Retinal pigment epithelial cell (primary cell): ENCODE measurements around the gene BBOX1.
A peak's percentile ranks its signal among the peaks of the same experiment; 100 is the strongest.

Source experiments
- DNase-seq: peaks from one replicate; pipeline ENCODE4 v3.0.0-alpha.2; 2010; ENCODE audit warnings: low read depth
- H3K4me3 ChIP-seq: 2 replicates; pipeline ENCODE4 v1.5.1; 2011; ENCODE audit warnings: mild to moderate bottlenecking, low read length, control low read depth, moderate library complexity
- TF ChIP-seq, protein P1 (sequence below): conservative IDR thresholded peaks from 2 replicates; pipeline ENCODE4 v1.5.1; 2011; ENCODE audit warnings: low read depth, low read length, control low read depth, inconsistent platforms

Gene BBOX1

DNA sequence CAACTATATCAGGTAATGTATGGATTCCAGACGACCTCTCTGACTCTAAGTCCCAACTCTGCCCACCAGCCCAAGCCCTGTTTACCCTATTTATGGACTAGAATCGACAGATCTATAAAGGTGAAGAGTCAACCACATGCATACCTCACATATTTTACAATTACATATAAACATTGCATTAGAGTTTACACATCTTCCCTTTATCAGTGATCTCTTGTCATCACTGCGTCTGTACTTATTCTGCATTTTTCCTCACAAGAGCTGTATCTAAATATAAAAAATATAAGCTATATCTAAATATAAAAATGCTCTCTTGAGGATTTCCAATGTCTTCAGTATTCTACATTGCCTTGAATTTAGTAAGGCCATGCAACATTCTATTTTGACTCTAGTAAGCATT lies 38.2 kb upstream of the BBOX1 start:
- no peak overlapping the region for H3K4me3 ChIP-seq
- TF ChIP-seq, protein P1, sequence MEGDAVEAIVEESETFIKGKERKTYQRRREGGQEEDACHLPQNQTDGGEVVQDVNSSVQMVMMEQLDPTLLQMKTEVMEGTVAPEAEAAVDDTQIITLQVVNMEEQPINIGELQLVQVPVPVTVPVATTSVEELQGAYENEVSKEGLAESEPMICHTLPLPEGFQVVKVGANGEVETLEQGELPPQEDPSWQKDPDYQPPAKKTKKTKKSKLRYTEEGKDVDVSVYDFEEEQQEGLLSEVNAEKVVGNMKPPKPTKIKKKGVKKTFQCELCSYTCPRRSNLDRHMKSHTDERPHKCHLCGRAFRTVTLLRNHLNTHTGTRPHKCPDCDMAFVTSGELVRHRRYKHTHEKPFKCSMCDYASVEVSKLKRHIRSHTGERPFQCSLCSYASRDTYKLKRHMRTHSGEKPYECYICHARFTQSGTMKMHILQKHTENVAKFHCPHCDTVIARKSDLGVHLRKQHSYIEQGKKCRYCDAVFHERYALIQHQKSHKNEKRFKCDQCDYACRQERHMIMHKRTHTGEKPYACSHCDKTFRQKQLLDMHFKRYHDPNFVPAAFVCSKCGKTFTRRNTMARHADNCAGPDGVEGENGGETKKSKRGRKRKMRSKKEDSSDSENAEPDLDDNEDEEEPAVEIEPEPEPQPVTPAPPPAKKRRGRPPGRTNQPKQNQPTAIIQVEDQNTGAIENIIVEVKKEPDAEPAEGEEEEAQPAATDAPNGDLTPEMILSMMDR, result no peak

DNA sequence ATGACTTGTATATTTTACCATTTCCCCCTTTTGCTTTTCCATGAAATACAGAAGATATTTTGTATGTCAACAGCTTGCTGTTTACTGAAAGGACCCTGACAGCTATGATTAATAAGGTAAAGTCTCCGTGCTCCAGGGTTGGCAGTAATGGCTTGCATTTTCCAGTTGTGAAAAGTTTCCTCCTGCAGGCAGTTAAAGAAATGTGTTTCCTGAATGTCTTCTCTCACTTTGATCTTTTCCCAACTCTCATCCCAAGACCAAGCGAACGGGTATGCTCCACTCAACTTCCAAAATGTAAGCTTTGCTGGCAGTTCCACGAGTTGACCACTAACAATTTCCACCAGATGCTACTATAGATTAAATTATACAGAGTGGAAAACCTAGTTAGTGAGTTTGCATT lies 37.8 kb upstream of the BBOX1 start:
- no peak overlapping the region for H3K4me3 ChIP-seq
- DNase-seq, result no peak
- TF ChIP-seq, protein P1, result no peak

More for the DNA sequence above, 38.2 kb upstream of the BBOX1 start:
- DNase-seq, result no peak

- H3K4me3 ChIP-seq, result no peak overlapping the region
- DNase-seq, result no peak
- TF ChIP-seq, protein P1, result no peak
Measured at GRCh38 chr11:27004103-27004502, 36.5 kb upstream of the BBOX1 start.

DNA sequence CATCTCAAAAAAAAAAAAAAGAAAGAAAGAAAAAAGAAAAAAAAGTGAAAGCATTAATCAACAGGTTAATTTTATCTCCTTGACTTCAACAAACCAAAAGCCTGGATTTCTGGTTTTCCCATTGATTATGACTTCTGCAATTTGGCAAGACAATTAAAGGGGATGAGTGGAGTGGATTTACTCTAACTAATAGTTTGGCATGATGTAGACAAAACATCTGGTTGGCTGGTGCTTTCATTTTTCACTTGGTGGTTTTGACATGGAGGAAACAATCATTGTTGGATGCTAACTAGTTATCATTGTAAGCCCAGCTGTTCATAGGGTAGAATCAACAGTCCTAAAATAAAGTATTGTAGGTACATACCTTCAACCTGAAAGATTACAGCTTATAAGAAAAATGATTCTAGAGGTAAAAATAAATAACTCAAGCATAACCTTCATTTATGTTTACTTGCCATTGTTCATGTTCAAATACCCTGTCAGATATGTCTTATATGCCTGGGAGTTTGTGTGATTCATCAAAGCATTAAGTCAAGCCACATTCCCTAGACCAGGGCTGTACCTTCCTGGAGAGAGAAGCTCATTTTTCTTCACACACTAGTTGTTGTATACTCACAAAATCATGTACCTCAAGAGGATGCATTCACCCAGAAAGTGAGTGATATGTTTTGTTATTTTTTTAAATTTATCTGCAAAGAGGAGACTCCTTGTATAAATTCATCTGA lies 31.6 kb upstream of the BBOX1 start:
- DNase-seq, result no peak
- TF ChIP-seq, protein P1, result no peak

GRCh38 chr11:27011560-27012233 lies 28.9 kb upstream of the BBOX1 start:
- TF ChIP-seq, protein P1, result no peak

More for the DNA sequence above, 31.6 kb upstream of the BBOX1 start:
- H3K4me3 ChIP-seq, result no peak overlapping the region

DNA sequence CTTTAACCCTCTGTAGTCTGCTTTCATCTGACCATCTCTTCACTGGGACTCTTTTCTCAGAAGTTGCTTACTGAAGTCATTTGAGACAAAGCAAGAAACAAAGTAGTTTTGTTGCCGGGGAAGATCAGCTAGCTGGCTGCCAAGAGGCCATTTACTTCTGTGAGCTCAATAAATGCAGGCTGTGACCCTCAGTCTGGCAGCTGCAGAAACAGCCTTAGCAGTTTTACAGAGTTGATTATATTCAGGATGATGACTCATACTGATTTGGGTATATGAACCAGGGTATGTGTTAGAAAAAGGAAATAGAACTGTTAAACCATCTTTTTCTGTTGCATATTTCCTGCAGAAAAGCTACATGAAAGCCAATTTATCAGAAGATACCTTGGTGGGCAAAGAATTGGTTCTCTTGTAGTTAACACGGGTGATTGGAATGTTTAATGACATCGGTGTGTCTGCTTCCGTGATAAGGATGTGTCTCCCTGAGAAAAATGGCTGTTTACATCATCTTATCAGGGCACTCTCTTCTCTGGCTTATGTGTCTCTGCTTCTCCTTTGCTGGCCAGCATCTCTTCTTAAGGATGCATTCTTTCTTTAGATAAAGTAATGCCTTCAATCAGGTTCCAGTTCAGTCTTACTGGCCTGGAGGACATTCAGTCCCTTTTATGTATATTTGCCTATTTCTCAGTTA lies 28.2 kb upstream of the BBOX1 start:
- TF ChIP-seq, protein P1, result no peak
- H3K4me3 ChIP-seq, result no peak overlapping the region
- DNase-seq, result peak; percentile 73

More at GRCh38 chr11:27011560-27012233, 28.9 kb upstream of the BBOX1 start:
- DNase-seq, result no peak
- no peak overlapping the region for H3K4me3 ChIP-seq
